ENCODE measurements around the gene KHDC4. TPM values are rescaled to one million over a fixed set of nuclear protein-coding genes. Genes with fewer than 3 reads are reported as not detected.
A peak's percentile ranks its signal among the peaks of the same experiment; 100 is the strongest.
"Not testable (repeated sequence)": the region's sequence is repeated elsewhere in the genome, so short reads cannot be mapped to it uniquely, and the experiment has no call there.

KHDC4 gene
- total RNA-seq, 1 donor, result 37.3 TPM

DNA sequence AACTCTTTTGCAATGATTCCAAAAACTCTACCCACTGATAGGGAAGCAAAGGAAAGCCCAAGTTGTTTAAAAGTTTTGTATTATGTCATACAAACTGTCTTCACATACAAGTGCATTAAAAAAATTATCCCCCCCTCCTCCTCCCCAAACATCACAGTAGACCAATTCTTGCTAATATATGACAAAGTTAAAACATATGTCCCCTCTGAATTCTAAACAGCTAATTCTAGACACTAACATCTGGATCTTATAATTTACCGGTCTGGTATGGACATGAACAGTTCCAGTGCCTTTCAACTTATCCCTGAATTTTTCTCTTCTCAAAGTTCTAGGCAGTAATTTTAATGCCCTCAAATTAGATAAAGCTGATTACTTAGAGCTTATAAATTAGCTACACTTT lies 36.5 kb downstream of the KHDC4 start:
- H3K4me1 ChIP-seq (ENCODE audit: insufficient read depth, low read length), result peaks cover 15% of the 10 kb centered on the region
- H3K27ac ChIP-seq (ENCODE audit: low read depth, low read length), result no peak overlapping the region
- TF ChIP-seq CTCF (IDR thresholded peaks at IDR 0.05; ENCODE audit: extremely low read depth, low read depth, low read length), result no peak
- no peak overlapping the region for H3K4me3 ChIP-seq (ENCODE audit: insufficient read depth, low read length)
- no peaks in the 10 kb centered on the region for H3K27me3 ChIP-seq (ENCODE audit: insufficient read depth, low read length)
- peaks cover 10% of the 10 kb centered on the region for H3K79me2 ChIP-seq (ENCODE audit: insufficient read depth, low read length)
- no peak for DNase-seq (ENCODE audit: insufficient read length, low spot score, missing footprints)
- no peak overlapping the region for H3K4me2 ChIP-seq (ENCODE audit: insufficient read depth, low read length)
- no peak overlapping the region for H2AFZ ChIP-seq (ENCODE audit: low read length)
- H3K36me3 ChIP-seq (ENCODE audit: insufficient read depth, low read length), result peaks cover 48% of the 10 kb centered on the region
- H4K20me1 ChIP-seq (ENCODE audit: insufficient read depth, low read length), result no peaks in the 10 kb centered on the region
- H3K9me3 ChIP-seq (ENCODE audit: low read depth, low read length), result no peaks in the 10 kb centered on the region

DNA sequence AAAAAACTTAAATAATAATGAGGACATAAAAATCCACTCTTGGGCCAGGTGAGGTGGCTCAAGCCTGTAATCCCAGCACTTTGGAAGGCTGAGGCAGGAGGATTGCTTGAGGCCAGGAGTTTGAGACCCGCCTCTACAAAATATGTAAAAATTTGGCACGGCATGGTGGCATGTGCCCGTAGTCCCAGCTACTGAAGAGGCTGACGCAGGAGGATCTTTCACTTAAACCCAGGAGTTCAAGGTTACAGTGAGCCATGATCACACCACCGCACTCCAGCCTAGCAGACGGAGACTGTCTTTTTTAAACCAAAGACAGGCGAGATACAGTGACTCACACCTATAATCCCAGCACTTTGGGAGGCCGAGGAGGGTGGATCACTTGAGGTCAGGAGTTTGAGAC lies 37.7 kb downstream of the KHDC4 start:
- not testable (repeated sequence) for DNase-seq (ENCODE audit: insufficient read length, low spot score, missing footprints)

DNA sequence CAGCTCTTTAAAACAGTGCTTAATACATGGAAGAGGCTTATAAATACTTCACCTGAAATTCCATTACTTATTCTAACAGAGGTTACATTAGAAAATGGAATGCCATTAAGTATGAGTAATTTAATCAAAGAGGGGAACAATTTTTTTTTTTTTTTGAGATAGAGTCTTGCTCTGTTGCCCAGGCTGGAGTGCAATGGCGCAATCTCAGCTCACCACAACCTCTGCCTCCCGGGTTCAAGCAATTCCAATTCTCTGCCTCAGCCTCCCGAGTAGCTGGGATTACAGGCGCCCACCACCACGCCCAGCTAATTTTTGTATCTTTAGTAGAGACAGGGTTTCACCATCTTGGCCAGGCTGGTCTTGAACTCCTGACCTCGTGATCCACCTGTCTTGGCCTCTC lies 38.6 kb downstream of the KHDC4 start:
- not testable (repeated sequence) for H3K4me3 ChIP-seq (ENCODE audit: insufficient read depth, low read length); H2AFZ ChIP-seq (ENCODE audit: low read length); H3K4me2 ChIP-seq (ENCODE audit: insufficient read depth, low read length); DNase-seq (ENCODE audit: insufficient read length, low spot score, missing footprints); H3K79me2 ChIP-seq (ENCODE audit: insufficient read depth, low read length); H3K27ac ChIP-seq (ENCODE audit: low read depth, low read length); H4K20me1 ChIP-seq (ENCODE audit: insufficient read depth, low read length); H3K27me3 ChIP-seq (ENCODE audit: insufficient read depth, low read length); H3K9me3 ChIP-seq (ENCODE audit: low read depth, low read length)
- H3K36me3 ChIP-seq (ENCODE audit: insufficient read depth, low read length), result peaks cover 31% of the 10 kb centered on the region
- H3K4me1 ChIP-seq (ENCODE audit: insufficient read depth, low read length), result peaks cover 23% of the 10 kb centered on the region

More for the DNA sequence above, 37.7 kb downstream of the KHDC4 start:
- peaks cover 21% of the 10 kb centered on the region for H3K4me1 ChIP-seq (ENCODE audit: insufficient read depth, low read length)
- H3K9me3 ChIP-seq (ENCODE audit: low read depth, low read length); H4K20me1 ChIP-seq (ENCODE audit: insufficient read depth, low read length); H3K4me2 ChIP-seq (ENCODE audit: insufficient read depth, low read length); H2AFZ ChIP-seq (ENCODE audit: low read length); H3K27me3 ChIP-seq (ENCODE audit: insufficient read depth, low read length); H3K79me2 ChIP-seq (ENCODE audit: insufficient read depth, low read length); H3K4me3 ChIP-seq (ENCODE audit: insufficient read depth, low read length); H3K27ac ChIP-seq (ENCODE audit: low read depth, low read length): not testable (repeated sequence)
- peaks cover 40% of the 10 kb centered on the region for H3K36me3 ChIP-seq (ENCODE audit: insufficient read depth, low read length)

- Histone ChIP-seq H3K4me2 (ENCODE audit: insufficient read depth, low read length) (peak overlapping the region; percentile 58), H3K4me1 (ENCODE audit: insufficient read depth, low read length) (peaks cover 41% of the 10 kb centered on the region), H3K27ac (ENCODE audit: low read depth, low read length) (peak overlapping the region; percentile 93), H4K20me1 (ENCODE audit: insufficient read depth, low read length) (no peaks in the 10 kb centered on the region), H3K4me3 (ENCODE audit: insufficient read depth, low read length) (peak overlapping the region; percentile 38), H3K36me3 (ENCODE audit: insufficient read depth, low read length) (peaks cover 11% of the 10 kb centered on the region), H3K9me3 (ENCODE audit: low read depth, low read length) (no peaks in the 10 kb centered on the region), H3K27me3 (ENCODE audit: insufficient read depth, low read length) (no peaks in the 10 kb centered on the region), H2AFZ (ENCODE audit: low read length) (no peak overlapping the region), H3K79me2 (ENCODE audit: insufficient read depth, low read length) (no peaks in the 10 kb centered on the region)
- DNase-seq (ENCODE audit: insufficient read length, low spot score, missing footprints), result peak; percentile 83
- no peak for TF ChIP-seq CTCF (IDR thresholded peaks at IDR 0.05; ENCODE audit: extremely low read depth, low read depth, low read length)
These were observed 40.6 kb downstream of the KHDC4 start for GRCh38 chr1:155893389-155894142.

- no peaks in the 10 kb centered on the region for H3K27me3 ChIP-seq (ENCODE audit: insufficient read depth, low read length)
- no peaks in the 10 kb centered on the region for H3K79me2 ChIP-seq (ENCODE audit: insufficient read depth, low read length)
- no peak for DNase-seq (ENCODE audit: insufficient read length, low spot score, missing footprints)
- no peak overlapping the region for H2AFZ ChIP-seq (ENCODE audit: low read length)
- H3K4me2 ChIP-seq (ENCODE audit: insufficient read depth, low read length), result peak overlapping the region; percentile 58
- H3K9me3 ChIP-seq (ENCODE audit: low read depth, low read length), result no peaks in the 10 kb centered on the region
- H3K4me1 ChIP-seq (ENCODE audit: insufficient read depth, low read length), result peaks cover 44% of the 10 kb centered on the region
- peak overlapping the region; percentile 93 for H3K27ac ChIP-seq (ENCODE audit: low read depth, low read length)
- TF ChIP-seq CTCF (IDR thresholded peaks at IDR 0.05; ENCODE audit: extremely low read depth, low read depth, low read length), result no peak
- peaks cover 10% of the 10 kb centered on the region for H3K36me3 ChIP-seq (ENCODE audit: insufficient read depth, low read length)
- no peaks in the 10 kb centered on the region for H4K20me1 ChIP-seq (ENCODE audit: insufficient read depth, low read length)
- H3K4me3 ChIP-seq (ENCODE audit: insufficient read depth, low read length), result peak overlapping the region; percentile 38
These were observed 41.4 kb downstream of the KHDC4 start for GRCh38 chr1:155892796-155893195.
